Activated CD8-positive, alpha-beta memory T cell treated with anti-CD3 and anti-CD28 coated beads for 36 hours (primary cell): ENCODE results near the gene RARS2. TPM values are rescaled to one million over a fixed set of nuclear protein-coding genes. Genes with fewer than 3 reads are reported as not detected.
"Not testable (repeated sequence)": the region's sequence is repeated elsewhere in the genome, so short reads cannot be mapped to it uniquely, and the experiment has no call there.

Experiments used
- CTCF ChIA-PET: fragments of 350-600 bp; sonication (Branson Sonifier 250); formaldehyde crosslinking; loops from one replicate; lab custom pipeline; 2021; ENCODE audit warnings: antibody characterized with exemption; lab: Charles Lee
- POLR2A ChIA-PET: fragments of 350-600 bp; sonication (Branson Sonifier 250); formaldehyde crosslinking; loops from one replicate; lab custom pipeline; 2021; ENCODE audit warnings: antibody characterized with exemption; lab: Charles Lee
- total RNA-seq, 2 experiments: library from RNA; stranded (reverse); gene quantifications; one replicate each; pipeline ENCODE4 v1.2.3, GENCODE V29; 2021

The RARS2 gene, protein sequence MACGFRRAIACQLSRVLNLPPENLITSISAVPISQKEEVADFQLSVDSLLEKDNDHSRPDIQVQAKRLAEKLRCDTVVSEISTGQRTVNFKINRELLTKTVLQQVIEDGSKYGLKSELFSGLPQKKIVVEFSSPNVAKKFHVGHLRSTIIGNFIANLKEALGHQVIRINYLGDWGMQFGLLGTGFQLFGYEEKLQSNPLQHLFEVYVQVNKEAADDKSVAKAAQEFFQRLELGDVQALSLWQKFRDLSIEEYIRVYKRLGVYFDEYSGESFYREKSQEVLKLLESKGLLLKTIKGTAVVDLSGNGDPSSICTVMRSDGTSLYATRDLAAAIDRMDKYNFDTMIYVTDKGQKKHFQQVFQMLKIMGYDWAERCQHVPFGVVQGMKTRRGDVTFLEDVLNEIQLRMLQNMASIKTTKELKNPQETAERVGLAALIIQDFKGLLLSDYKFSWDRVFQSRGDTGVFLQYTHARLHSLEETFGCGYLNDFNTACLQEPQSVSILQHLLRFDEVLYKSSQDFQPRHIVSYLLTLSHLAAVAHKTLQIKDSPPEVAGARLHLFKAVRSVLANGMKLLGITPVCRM
- 10 to 100 TPM; 19.2 to 21.6 TPM for total RNA-seq

DNA sequence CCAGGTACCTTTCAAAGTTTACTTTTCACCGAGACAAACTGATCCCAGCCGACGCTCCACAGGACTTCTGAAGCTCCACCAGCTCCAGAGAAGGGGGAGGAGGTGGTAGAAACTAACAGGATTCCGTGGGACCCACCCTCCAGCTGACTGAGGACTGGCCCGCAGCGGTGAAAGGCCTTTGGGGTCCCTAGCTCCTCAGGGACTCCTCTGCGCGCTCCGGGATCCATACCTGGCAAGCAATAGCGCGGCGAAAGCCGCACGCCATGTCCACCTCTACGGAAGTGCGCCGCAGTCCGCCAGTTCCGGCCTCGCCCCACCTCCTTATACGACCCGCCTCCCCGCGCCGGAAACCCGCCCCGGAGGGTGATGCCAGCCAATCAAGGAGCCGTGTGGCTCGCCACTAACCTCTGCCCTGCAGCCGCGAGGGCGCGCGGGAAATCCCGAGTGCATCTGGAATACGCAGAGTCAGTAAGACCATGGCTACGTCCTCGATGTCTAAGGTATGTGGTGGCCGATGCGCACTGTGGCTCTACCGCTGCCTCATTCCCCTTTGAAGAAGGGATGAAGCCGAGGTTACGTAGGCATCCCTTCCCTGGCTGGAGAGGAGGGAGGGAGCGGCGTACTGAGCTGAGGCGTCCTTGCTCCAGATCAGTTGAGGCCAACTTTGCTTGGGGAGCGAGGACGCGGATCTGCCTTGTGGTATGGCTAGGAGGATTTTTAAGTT is at the start of gene RARS2, which contains the start of gene ORC3:
Gene RARS2, minus strand, starts transcription at position 295 of the 724 bp plus-strand sequence. Its CDS starts 30 bp downstream, at position 265.
Gene ORC3, plus strand, starts transcription at position 443 of the 724 bp plus-strand sequence. Its CDS starts 34 bp downstream, at position 477.
- CTCF ChIA-PET = interaction anchor here (0.8 to 1.0 kb wide), 2 partner anchors 40 to 181 kb away, joined by 3 read pairs; no protein-coding TSS in a partner anchor

DNA sequence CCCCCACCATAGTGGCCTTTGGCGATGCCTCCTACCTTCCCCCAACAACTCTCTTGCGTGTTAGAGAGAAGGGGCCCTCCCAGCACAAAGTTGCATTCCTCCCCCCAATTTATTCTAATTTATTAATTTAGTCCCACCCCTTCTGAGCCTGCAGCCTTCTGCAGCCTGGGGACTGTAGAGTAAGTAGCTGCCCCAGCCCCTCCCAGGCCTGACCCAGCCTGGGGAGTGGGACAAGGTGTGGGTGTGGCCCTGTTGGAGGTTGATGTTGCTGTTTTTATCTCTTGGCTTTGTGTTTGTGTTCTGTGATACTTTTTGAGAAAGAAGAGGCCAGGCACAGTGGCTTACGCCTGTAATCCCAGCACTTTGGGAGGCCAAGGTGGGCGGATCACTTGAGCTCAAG is 49.6 kb upstream of the RARS2 start:
- ChIA-PET CTCF (no interaction called here), POLR2A (interaction anchor here (0.6 kb wide), 1 partner anchor 158 kb away, joined by 3 read pairs; no protein-coding TSS in a partner anchor)

More for the DNA sequence above, at the start of gene RARS2, which contains the start of gene ORC3:
- POLR2A ChIA-PET = interaction anchor here (0.8 to 1.3 kb wide), 3 partner anchors 15 to 111 kb away, joined by 3 to 5 read pairs (median 4); no protein-coding TSS in a partner anchor

DNA sequence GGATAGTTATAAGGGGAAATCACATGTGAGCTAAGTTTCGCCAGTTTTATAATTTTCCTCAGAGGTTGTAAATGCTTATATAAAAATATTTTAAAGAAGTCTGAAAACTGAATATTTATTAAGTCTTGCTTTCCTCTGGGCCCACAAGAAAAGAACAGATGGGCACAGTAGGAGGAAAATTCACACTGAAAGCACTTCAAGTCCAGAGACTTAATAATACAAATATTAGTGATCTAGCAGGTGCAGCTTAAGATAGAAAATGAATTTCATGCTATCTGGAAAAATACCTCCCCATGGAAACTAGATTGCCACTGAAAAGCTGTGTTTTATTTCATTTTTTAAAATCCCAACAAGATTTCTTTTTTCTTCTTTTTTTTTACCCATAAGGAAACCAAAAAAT is 47.3 kb upstream of the RARS2 start:
- CTCF ChIA-PET = no interaction called here

DNA sequence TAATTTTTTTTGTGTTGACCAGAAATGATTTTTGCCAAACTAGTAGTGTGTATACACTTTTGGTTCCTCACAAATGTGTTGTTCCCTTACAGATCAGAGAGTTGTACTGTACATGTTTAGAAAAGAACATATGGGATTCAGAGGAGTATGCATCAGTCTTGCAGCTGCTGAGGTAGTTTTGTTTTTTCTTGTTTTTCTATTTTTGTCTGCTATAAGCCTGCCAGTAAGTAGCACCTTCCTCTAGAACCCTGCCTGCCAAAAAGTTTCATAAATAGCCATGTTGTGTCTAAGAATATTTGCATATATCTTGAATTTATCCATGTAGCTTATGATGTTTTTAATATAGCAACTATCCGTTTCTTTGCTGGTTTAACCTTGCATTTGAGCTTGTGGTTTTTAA is 46.5 kb upstream of the RARS2 start:
- POLR2A ChIA-PET = no interaction called here
- CTCF ChIA-PET = no interaction called here

More for the DNA sequence above, 47.3 kb upstream of the RARS2 start:
- POLR2A ChIA-PET = no interaction called here

DNA sequence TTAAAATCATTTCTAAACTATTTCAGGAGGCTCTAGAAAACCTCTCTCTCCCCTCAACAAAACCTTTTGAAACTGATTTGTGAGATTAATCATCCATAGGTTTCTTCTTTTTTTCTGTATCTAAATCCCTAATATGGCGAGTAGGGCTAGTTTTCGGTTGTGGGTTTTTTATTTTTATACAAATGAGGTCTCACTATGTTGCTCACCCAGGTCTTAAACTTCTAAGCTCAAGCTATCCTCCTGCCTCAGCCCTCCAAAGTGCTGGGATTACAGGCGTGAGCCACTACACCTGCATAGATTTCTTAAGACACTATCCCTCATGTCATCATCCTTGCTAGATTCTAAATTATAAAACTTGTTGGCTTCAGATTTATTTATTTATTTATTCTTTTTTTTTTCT is 44.1 kb upstream of the RARS2 start:
- ChIA-PET CTCF (no interaction called here), POLR2A (no interaction called here)

DNA sequence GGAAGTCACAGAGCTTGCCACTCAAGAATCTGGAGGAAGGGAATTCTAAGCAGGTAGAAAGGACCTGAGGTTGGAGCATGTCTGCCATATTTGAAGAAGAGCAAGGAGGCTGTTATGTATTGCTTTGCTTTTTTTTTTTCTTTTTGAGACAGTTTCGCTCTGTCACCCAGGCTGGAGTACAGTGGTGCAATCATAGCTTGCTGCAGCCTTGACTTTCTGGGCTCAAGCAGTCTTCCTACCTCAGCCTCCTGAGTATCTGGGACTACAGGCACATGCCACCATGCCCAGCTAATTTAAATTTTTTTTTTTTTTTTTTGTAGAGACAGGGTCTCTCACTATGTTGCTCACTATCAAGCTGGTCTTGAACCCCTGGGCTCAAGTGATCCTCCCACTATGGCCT is 41.0 kb upstream of the RARS2 start:
- ChIA-PET CTCF (no interaction called here), POLR2A (no interaction called here)

DNA sequence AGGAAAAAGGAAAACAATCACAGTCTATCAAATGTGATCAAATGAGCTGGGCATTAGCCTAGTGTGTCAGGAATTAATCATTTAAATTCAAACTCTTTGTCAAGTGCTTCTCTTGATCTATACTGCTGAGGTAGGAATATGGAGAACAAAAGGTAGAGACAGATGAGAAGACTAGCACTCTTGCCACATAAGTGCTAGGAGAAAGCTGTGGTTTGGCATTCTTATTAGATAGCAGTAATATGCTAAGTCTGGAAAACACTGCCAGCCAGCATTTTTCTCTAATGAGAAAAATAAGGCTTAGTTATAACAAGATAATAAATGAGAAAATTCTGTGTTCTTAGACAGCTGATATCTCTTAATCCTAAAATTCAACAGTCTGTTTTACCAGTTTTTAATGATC is 39.1 kb upstream of the RARS2 start:
- ChIA-PET CTCF (no interaction called here), POLR2A (no interaction called here)

DNA sequence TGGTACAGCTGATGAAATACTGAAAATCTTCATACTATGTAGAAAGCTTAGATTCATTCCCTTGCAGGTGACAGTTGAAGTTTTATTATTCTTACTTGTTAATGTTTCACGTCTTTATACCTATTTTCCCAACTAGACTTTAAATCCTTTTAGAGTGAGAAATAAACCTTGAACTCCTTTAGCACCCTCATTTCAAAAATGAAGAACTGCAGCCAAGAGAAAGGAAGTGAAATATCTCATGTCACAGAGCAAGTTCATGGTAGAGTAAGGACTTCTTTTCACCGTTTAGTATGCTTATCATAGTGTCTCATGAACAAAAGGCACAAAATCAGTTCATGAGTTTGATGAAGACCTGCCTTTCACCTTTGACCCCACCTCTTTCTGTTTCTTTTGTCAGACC is 38.6 kb upstream of the RARS2 start:
- ChIA-PET CTCF (no interaction called here), POLR2A (no interaction called here)

DNA sequence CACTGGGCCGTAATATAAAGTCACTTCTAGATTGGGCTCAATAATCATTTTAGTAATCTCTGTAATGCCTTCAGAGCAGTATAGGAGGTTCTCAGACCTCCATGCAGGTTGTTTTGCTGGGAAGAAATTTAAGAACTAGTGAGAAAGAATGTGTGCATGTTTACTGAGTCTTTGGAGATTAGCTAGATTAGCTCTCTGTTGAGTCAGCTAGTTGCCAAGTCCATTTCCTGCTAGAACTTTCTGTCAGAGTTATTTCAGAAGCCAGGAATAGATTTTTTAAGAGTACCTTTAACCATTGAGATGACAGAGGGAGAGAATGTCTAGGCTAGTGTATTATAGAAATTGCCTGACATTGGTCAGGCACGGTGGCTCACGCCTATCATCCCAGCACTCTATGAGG is 33.5 kb upstream of the RARS2 start:
- POLR2A ChIA-PET = no interaction called here
- CTCF ChIA-PET = no interaction called here

DNA sequence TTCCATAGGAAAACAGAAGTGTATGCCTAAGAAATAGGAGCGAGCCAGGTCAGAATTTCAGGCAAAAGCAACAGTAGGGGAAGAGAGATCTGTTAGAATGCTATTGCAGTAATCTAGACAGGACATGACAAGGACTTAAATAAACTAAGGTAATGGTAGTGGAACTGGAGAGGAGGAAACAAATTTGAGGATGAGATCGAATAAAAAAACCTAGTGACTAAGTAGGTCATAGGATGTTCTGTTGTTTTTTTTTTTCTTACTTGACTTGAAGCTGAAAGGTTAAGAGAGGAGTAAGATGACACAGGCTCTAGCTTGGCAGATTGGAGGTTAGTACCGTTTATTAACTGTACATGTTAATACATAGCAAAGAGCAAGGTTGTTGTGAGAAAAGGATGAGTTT is 28.7 kb upstream of the RARS2 start:
- ChIA-PET POLR2A (no interaction called here), CTCF (no interaction called here)

DNA sequence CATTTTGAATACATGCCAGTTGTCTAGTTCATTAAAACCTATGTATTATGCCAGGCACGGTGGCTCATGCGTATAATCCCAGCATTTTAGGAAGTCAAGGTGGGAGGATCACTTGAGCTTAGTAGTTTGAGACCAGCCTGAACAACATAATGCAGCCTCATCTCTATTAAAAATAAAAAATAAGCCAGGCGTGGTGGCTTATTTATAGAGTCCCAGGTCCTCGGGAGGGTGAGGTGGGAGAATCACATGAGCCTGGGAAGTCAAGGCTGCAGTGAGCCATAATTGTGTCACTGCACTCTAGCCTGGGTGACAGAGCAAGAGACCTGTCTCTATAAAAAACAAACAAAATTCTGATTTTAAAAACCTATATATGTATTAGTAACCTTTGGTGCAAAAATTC is 27.6 kb upstream of the RARS2 start:
- CTCF ChIA-PET = no interaction called here
- POLR2A ChIA-PET = no interaction called here

DNA sequence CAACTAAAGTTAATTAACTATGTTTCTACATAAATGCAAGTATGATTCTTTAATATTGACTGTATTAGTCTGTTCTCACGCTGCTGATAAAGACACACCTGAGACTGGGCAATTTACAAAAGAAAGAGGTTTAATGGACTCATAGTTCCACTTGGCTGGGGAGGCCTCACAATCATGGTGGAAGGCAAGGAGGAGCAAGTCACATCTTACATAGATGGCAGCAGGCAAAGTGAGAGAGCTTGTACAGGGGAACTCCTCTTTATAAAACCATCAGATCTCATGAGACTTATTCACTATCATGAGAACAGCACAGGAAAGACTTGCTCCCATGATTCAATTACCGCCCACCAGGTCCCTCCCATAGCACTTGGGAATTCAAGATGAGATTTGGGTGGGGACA is 23.2 kb upstream of the RARS2 start:
- CTCF ChIA-PET, POLR2A ChIA-PET: not testable (repeated sequence)

DNA sequence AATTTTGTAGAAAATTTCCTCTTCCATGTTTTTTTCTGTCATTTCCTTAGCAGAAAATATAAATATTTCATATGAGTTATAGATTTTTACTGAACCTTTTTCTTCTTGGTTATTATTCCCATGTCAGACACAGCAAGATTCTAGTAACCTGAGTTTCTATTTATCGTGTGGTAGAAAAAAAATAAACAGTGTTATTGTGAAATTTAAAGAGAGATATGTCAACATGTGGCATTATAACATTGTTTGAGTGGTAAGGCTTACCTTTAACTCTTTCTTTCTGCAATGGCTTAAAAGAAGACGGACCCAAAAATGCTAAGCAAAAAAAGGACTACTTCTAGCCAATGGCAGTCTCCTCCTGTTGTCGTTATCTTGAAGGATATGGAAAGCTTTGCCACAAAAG is 19.0 kb upstream of the RARS2 start:
- POLR2A ChIA-PET = interaction anchor here (0.6 kb wide), 1 partner anchor 89 kb away, joined by 3 read pairs; no protein-coding TSS in a partner anchor
- CTCF ChIA-PET = no interaction called here

DNA sequence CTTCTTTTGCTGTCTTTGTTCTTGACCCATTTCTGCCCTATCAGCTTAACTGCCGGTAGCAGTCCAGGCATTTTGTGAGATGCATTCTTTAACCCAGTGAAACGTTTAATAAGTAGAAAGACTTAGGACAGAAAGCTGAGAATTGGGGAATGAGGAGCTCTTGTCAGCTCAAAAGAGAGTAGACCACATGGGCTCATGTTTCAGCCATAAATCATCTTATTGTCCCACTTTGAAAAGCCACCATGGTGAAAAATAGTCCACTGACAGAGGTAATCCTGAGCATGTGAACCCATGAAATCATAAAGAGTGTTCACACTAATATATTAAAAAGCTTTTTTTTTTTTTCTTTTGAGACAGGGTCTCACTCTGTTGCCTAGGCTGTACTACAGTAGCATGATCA is 16.4 kb upstream of the RARS2 start:
- POLR2A ChIA-PET = no interaction called here

DNA sequence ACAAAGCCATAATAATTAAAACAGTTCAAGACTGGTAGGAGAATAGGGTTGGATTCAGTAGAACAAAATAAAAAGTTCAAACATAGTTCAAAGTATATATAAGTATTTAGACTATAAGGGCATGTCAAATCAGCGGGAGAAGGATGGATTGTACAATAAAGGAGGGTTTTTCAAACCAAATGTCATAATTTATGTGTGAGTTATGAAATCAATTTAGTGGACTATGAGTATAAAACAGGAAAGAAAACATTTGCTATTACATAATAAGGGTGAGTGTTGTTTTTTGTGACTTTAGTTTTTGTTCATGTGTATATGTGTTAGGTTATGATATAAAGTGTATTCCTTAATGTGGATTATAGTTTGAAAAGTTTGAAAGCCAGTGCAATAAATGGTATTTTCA is 10.8 kb upstream of the RARS2 start:
- POLR2A ChIA-PET = no interaction called here

More for the DNA sequence above, 16.4 kb upstream of the RARS2 start:
- CTCF ChIA-PET = interaction anchor here (1.6 kb wide), 1 partner anchor 10 kb away, joined by 5 read pairs; no protein-coding TSS in a partner anchor

DNA sequence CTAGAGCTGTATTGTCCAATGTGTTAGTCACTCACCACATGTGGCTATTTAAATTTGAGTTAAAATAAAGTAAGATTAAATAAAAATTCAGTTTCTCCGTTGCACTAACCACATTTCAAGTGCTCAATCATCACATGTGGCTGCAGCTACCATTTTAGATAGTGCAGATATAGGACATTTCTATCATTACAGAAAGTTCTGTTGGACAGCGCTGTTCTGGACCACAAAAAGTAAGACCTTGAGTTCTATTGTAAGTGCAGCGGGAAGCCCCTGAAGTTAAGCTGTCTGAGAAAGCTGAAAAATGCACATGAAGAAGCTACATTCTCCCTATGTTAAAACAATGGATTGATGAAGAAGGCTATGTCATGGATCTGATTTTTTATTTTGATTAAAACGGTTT is 1.2 kb upstream of the RARS2 start:
- ChIA-PET CTCF (interaction anchor here (1.2 kb wide), 1 partner anchor 11 kb away, joined by 3 read pairs; no protein-coding TSS in a partner anchor), POLR2A (interaction anchor here (0.6 kb wide), 1 partner anchor 26 kb away, joined by 3 read pairs; no protein-coding TSS in a partner anchor)

More for the DNA sequence above, 10.8 kb upstream of the RARS2 start:
- CTCF ChIA-PET = no interaction called here

DNA sequence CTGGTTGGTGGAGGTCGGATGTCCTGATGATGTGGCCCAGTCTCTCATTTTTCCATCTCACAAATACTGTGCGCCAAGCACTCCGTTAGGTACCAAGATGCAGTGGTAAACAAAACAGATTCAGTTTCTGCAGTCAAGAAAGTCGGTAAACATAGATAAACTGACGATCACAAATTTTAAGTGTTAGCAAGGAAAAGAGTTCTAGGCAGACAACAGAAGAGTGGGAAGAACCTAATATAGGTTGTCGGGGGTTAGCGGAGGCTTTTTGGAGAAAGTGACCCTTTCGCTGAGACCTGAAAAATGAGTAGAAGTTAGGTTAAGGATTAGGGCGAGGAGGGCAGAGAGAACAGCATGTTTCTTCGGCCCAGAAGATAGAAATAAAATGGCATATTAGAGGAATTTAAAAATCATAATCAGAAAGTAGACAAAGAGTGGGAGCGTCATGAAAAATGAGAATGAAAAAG is 662 bp upstream of the RARS2 start:
- ChIA-PET POLR2A (no interaction called here), CTCF (no interaction called here)

DNA sequence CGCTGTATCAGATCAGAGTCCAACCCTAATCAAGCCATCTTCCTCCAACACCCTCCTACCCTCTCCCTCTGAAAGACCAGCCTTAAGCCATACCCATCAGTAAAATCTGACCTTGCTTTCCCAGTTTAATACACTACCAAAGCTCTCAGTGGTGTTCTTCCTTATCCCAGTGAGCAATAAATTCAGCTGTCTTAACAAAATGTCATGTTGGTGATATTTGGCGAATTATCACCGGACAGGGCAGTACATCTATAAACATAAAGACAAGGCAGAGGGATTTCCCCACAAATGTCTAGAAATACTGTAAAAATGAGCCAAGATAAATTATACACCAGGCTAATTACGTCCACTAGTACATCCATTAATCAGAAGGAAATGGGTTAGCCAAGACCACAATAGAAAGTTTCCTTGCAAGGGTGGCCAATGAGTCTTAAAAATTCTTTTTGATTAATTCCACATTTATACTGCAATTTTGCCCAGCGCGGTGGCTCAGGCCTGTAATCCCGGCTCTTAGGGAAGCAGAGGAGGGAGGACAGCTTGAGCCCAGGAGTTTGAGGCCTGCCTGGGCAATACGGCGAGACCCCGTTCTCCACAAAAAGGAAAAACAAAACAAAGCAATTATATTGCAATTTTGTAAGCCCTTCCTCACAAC is 905 bp downstream of the RARS2 start:
- POLR2A ChIA-PET = interaction anchor here (0.8 to 1.3 kb wide), 3 partner anchors 16 to 112 kb away, joined by 3 to 5 read pairs (median 4); no protein-coding TSS in a partner anchor
- CTCF ChIA-PET = interaction anchor here (0.8 to 1.0 kb wide), 2 partner anchors 39 to 180 kb away, joined by 3 read pairs; no protein-coding TSS in a partner anchor
